Measurements from ENCODE around the gene NEDD4L.

Gene NEDD4L

GRCh38 chr18:58321986-58322385 lies 278.0 kb downstream of the NEDD4L start:
- Mint-ChIP-seq H3K4me1 (ENCODE audit: low read depth) (peaks cover 16% of the 10 kb centered on the region), H3K27ac (no peak overlapping the region), H3K36me3 (ENCODE audit: low read depth) (no peaks in the 10 kb centered on the region), H3K27me3 (no peaks in the 10 kb centered on the region), H3K4me3 (no peak overlapping the region), H3K9me3 (no peaks in the 10 kb centered on the region)

- no peaks in the 10 kb centered on the region for H3K36me3 Mint-ChIP-seq (ENCODE audit: low read depth)
- peaks cover 11% of the 10 kb centered on the region for H3K4me1 Mint-ChIP-seq (ENCODE audit: low read depth)
- no peak overlapping the region for H3K4me3 Mint-ChIP-seq
- no peaks in the 10 kb centered on the region for H3K9me3 Mint-ChIP-seq
- H3K27me3 Mint-ChIP-seq, result no peaks in the 10 kb centered on the region
- no peak overlapping the region for H3K27ac Mint-ChIP-seq
These were observed 278.4 kb downstream of the NEDD4L start for GRCh38 chr18:58322464-58322863.

- Mint-ChIP-seq H3K27ac (no peak overlapping the region), H3K9me3 (no peaks in the 10 kb centered on the region), H3K4me1 (ENCODE audit: low read depth) (peaks cover 6% of the 10 kb centered on the region), H3K4me3 (no peak overlapping the region), H3K27me3 (no peaks in the 10 kb centered on the region), H3K36me3 (ENCODE audit: low read depth) (no peaks in the 10 kb centered on the region)
These were observed 280.1 kb downstream of the NEDD4L start for GRCh38 chr18:58323866-58324762.

- H3K27ac Mint-ChIP-seq, result no peak overlapping the region
- H3K4me1 Mint-ChIP-seq (ENCODE audit: low read depth), result peaks cover 6% of the 10 kb centered on the region
- no peak overlapping the region for H3K4me3 Mint-ChIP-seq
- peaks cover 2% of the 10 kb centered on the region for H3K36me3 Mint-ChIP-seq (ENCODE audit: low read depth)
- H3K27me3 Mint-ChIP-seq, result no peaks in the 10 kb centered on the region
- H3K9me3 Mint-ChIP-seq, result no peaks in the 10 kb centered on the region
These were observed 280.9 kb downstream of the NEDD4L start for GRCh38 chr18:58324824-58325480.

GRCh38 chr18:58325494-58325893 lies 281.5 kb downstream of the NEDD4L start:
- H3K36me3 Mint-ChIP-seq (ENCODE audit: low read depth), result peaks cover 4% of the 10 kb centered on the region
- H3K4me3 Mint-ChIP-seq, result no peak overlapping the region
- no peaks in the 10 kb centered on the region for H3K27me3 Mint-ChIP-seq
- peaks cover 6% of the 10 kb centered on the region for H3K4me1 Mint-ChIP-seq (ENCODE audit: low read depth)
- no peaks in the 10 kb centered on the region for H3K9me3 Mint-ChIP-seq
- H3K27ac Mint-ChIP-seq, result no peak overlapping the region

GRCh38 chr18:58334061-58334460 lies 290.0 kb downstream of the NEDD4L start:
- Mint-ChIP-seq H3K27me3 (no peaks in the 10 kb centered on the region), H3K4me3 (no peak overlapping the region), H3K4me1 (ENCODE audit: low read depth) (no peaks in the 10 kb centered on the region), H3K27ac (no peak overlapping the region), H3K9me3 (no peaks in the 10 kb centered on the region), H3K36me3 (ENCODE audit: low read depth) (peaks cover 7% of the 10 kb centered on the region)

- Mint-ChIP-seq H3K36me3 (ENCODE audit: low read depth) (peaks cover 3% of the 10 kb centered on the region), H3K27me3 (no peaks in the 10 kb centered on the region), H3K4me3 (no peak overlapping the region), H3K4me1 (ENCODE audit: low read depth) (no peaks in the 10 kb centered on the region), H3K27ac (no peak overlapping the region), H3K9me3 (no peaks in the 10 kb centered on the region)
These were observed 291.2 kb downstream of the NEDD4L start for GRCh38 chr18:58335223-58335622.

- Mint-ChIP-seq H3K27ac (no peak overlapping the region), H3K9me3 (no peaks in the 10 kb centered on the region), H3K27me3 (no peaks in the 10 kb centered on the region), H3K36me3 (ENCODE audit: low read depth) (peaks cover 3% of the 10 kb centered on the region), H3K4me3 (no peak overlapping the region), H3K4me1 (ENCODE audit: low read depth) (no peaks in the 10 kb centered on the region)
These were observed 291.8 kb downstream of the NEDD4L start for GRCh38 chr18:58335821-58336220.

GRCh38 chr18:58336605-58337004 lies 292.6 kb downstream of the NEDD4L start:
- Mint-ChIP-seq H3K9me3 (no peaks in the 10 kb centered on the region), H3K27me3 (no peaks in the 10 kb centered on the region)

GRCh38 chr18:58337285-58337684 lies 293.3 kb downstream of the NEDD4L start:
- no peak overlapping the region for H3K4me3 Mint-ChIP-seq
- H3K4me1 Mint-ChIP-seq (ENCODE audit: low read depth), result no peaks in the 10 kb centered on the region
- peaks cover 3% of the 10 kb centered on the region for H3K36me3 Mint-ChIP-seq (ENCODE audit: low read depth)
- H3K9me3 Mint-ChIP-seq, result no peaks in the 10 kb centered on the region
- H3K27ac Mint-ChIP-seq, result no peak overlapping the region
- H3K27me3 Mint-ChIP-seq, result no peaks in the 10 kb centered on the region

More at GRCh38 chr18:58336605-58337004, 292.6 kb downstream of the NEDD4L start:
- H3K36me3 Mint-ChIP-seq (ENCODE audit: low read depth), result peaks cover 3% of the 10 kb centered on the region
- H3K27ac Mint-ChIP-seq, result no peak overlapping the region
- H3K4me1 Mint-ChIP-seq (ENCODE audit: low read depth), result no peaks in the 10 kb centered on the region
- H3K4me3 Mint-ChIP-seq, result no peak overlapping the region

- Mint-ChIP-seq H3K27ac (no peak overlapping the region), H3K9me3 (no peaks in the 10 kb centered on the region), H3K27me3 (no peaks in the 10 kb centered on the region), H3K36me3 (ENCODE audit: low read depth) (peaks cover 3% of the 10 kb centered on the region), H3K4me3 (no peak overlapping the region), H3K4me1 (ENCODE audit: low read depth) (no peaks in the 10 kb centered on the region)
These were observed 293.7 kb downstream of the NEDD4L start for GRCh38 chr18:58337686-58338085.

- Mint-ChIP-seq H3K9me3 (no peaks in the 10 kb centered on the region), H3K27ac (no peak overlapping the region), H3K27me3 (no peaks in the 10 kb centered on the region), H3K36me3 (ENCODE audit: low read depth) (peaks cover 3% of the 10 kb centered on the region), H3K4me1 (ENCODE audit: low read depth) (no peaks in the 10 kb centered on the region), H3K4me3 (no peak overlapping the region)
These were observed 294.1 kb downstream of the NEDD4L start for GRCh38 chr18:58338141-58338540.

- H3K9me3 Mint-ChIP-seq, result no peaks in the 10 kb centered on the region
- H3K27me3 Mint-ChIP-seq, result no peaks in the 10 kb centered on the region
- H3K36me3 Mint-ChIP-seq (ENCODE audit: low read depth), result no peaks in the 10 kb centered on the region
- no peak overlapping the region for H3K27ac Mint-ChIP-seq
- no peak overlapping the region for H3K4me3 Mint-ChIP-seq
- H3K4me1 Mint-ChIP-seq (ENCODE audit: low read depth), result no peaks in the 10 kb centered on the region
These were observed 295.1 kb downstream of the NEDD4L start for GRCh38 chr18:58338961-58339592.

- Mint-ChIP-seq H3K9me3 (no peaks in the 10 kb centered on the region), H3K27ac (no peak overlapping the region), H3K4me3 (no peak overlapping the region), H3K4me1 (ENCODE audit: low read depth) (no peaks in the 10 kb centered on the region), H3K27me3 (no peaks in the 10 kb centered on the region), H3K36me3 (ENCODE audit: low read depth) (no peaks in the 10 kb centered on the region)
These were observed 295.9 kb downstream of the NEDD4L start for GRCh38 chr18:58339890-58340289.

- H3K4me3 Mint-ChIP-seq, result no peak overlapping the region
- H3K27me3 Mint-ChIP-seq, result no peaks in the 10 kb centered on the region
- no peak overlapping the region for H3K27ac Mint-ChIP-seq
- no peaks in the 10 kb centered on the region for H3K4me1 Mint-ChIP-seq (ENCODE audit: low read depth)
- H3K9me3 Mint-ChIP-seq, result no peaks in the 10 kb centered on the region
- no peaks in the 10 kb centered on the region for H3K36me3 Mint-ChIP-seq (ENCODE audit: low read depth)
These were observed 297.9 kb downstream of the NEDD4L start for GRCh38 chr18:58341916-58342315.

Measured in stimulated activated naive CD8-positive, alpha-beta T cell treated with anti-CD3 and anti-CD28 coated beads, Interleukin-15, Interleukin-2, amounts not matched to agents 100 ng/mL and 50 ng/mL, for 24 hours (primary cell).